Neural cell (in vitro differentiated cells): ENCODE measurements around the gene ATG3. TPM values are rescaled to one million over a fixed set of nuclear protein-coding genes. Genes with fewer than 3 reads are reported as not detected.

Source experiments
- H2AFZ ChIP-seq: fragments of 200-600, 300-800 bp; sonication (generic), shearing (Covaris generic); 2 replicates; pipeline ENCODE4 v1.6.0; 2014; ENCODE audit warnings: low read depth, mild to moderate bottlenecking, antibody characterized with exemption, low read length, moderate library complexity
- H3F3A ChIP-seq: fragments of 200-600 bp; shearing (Covaris generic); 2 replicates; pipeline ENCODE4 v1.6.1; 2016; ENCODE audit warnings: mild to moderate bottlenecking, moderate library complexity, mixed read lengths, antibody characterized with exemption, low read length; ENCODE audit not compliant: insufficient read depth, poor library complexity, severe bottlenecking
- H3K27ac ChIP-seq: fragments of 200-600, 300-800 bp; sonication (generic), shearing (Covaris generic); 2 replicates; pipeline ENCODE4 v1.5.1; 2014; ENCODE audit warnings: mild to moderate bottlenecking, low read length, moderate library complexity
- H3K27me3 ChIP-seq: fragments of 300-800, 200-600 bp; sonication (generic), shearing (Covaris generic); 2 replicates; pipeline ENCODE4 v1.6.0; 2014; ENCODE audit warnings: mild to moderate bottlenecking, low read depth, low read length, moderate library complexity; ENCODE audit not compliant: insufficient read depth
- H3K36me3 ChIP-seq: fragments of 300-800, 200-600 bp; sonication (generic), shearing (Covaris generic); 2 replicates; pipeline ENCODE4 v1.5.1; 2014; ENCODE audit warnings: mild to moderate bottlenecking, antibody characterized with exemption, low read length, moderate library complexity; ENCODE audit not compliant: insufficient read depth
- H3K4me2 ChIP-seq: fragments of 300-800, 200-600 bp; sonication (generic), shearing (Covaris generic); 2 replicates; pipeline ENCODE4 v1.6.0; 2014; ENCODE audit warnings: mild to moderate bottlenecking, low read length
- H3K4me3 ChIP-seq: fragments of 300-800, 200-600 bp; sonication (generic), shearing (Covaris generic); 2 replicates; pipeline ENCODE4 v1.5.1; 2014; ENCODE audit warnings: mild to moderate bottlenecking, low read length, moderate library complexity
- H3K79me2 ChIP-seq: fragments of 200-600 bp; shearing (Covaris generic); replicated peaks from 2 replicates; pipeline ENCODE4 v1.6.0; 2014; ENCODE audit warnings: mild to moderate bottlenecking, low read length, moderate library complexity; ENCODE audit not compliant: insufficient read depth
- H3K9ac ChIP-seq: fragments of 300-800, 200-600 bp; sonication (generic), shearing (Covaris generic); 2 replicates; pipeline ENCODE4 v1.6.1; 2016; ENCODE audit warnings: mild to moderate bottlenecking, low read length, mixed read lengths
- H3K9me2 ChIP-seq: fragments of 200-600 bp; shearing (Covaris generic); 2 replicates; pipeline ENCODE4 v1.6.1; 2016; ENCODE audit warnings: mild to moderate bottlenecking, low read length, mixed read lengths; ENCODE audit not compliant: insufficient read depth
- H3K9me3 ChIP-seq: fragments of 200-600, 300-800 bp; sonication (generic), shearing (Covaris generic); 2 replicates; pipeline ENCODE4 v1.6.1; 2016; ENCODE audit warnings: mild to moderate bottlenecking, mixed run types, low read length, moderate library complexity, mixed read lengths
- H4K20me1 ChIP-seq: fragments of 200-600 bp; shearing (Covaris generic); 2 replicates; pipeline ENCODE4 v1.6.1; 2016; ENCODE audit warnings: mild to moderate bottlenecking, mixed run types; ENCODE audit not compliant: insufficient read depth
- CTCF ChIP-seq: fragments of 450-650 bp; IDR thresholded peaks from 2 replicates; pipeline ENCODE4 v1.5.1; 2014; ENCODE audit warnings: antibody characterized with exemption, mild to moderate bottlenecking, moderate library complexity; ENCODE audit not compliant: poor library complexity, severe bottlenecking
- EP300 ChIP-seq: fragments of 450-650 bp; conservative IDR thresholded peaks from 2 replicates; pipeline ENCODE4 v1.6.1; 2014; ENCODE audit warnings: antibody characterized with exemption, mild to moderate bottlenecking, moderate library complexity; ENCODE audit not compliant: poor library complexity, severe bottlenecking
- EZH2 ChIP-seq: fragments of 200-600, 300-800 bp; shearing (Covaris generic), sonication (generic); IDR thresholded peaks from 2 replicates; pipeline ENCODE4 v1.6.1; 2014; ENCODE audit warnings: antibody characterized with exemption, low read length, borderline replicate concordance, mild to moderate bottlenecking; ENCODE audit not compliant: insufficient read depth, poor library complexity, severe bottlenecking
- MXI1 ChIP-seq: fragments of 450-650 bp; conservative IDR thresholded peaks from 2 replicates; pipeline ENCODE4 v1.6.1; 2014; ENCODE audit warnings: antibody characterized with exemption, mild to moderate bottlenecking; ENCODE audit not compliant: poor library complexity, severe bottlenecking
- POLR2AphosphoS5 ChIP-seq: IDR thresholded peaks from 2 replicates; pipeline ENCODE4 v1.6.1; 2012
- RAD21 ChIP-seq: fragments of 450-650 bp; conservative IDR thresholded peaks from 2 replicates; pipeline ENCODE4 v1.6.1; 2014; ENCODE audit warnings: antibody characterized with exemption, mild to moderate bottlenecking, moderate library complexity
- REST ChIP-seq: IDR thresholded peaks from 2 replicates; pipeline ENCODE4 v1.6.1; 2012; ENCODE audit warnings: borderline replicate concordance
- SMC3 ChIP-seq: fragments of 450-650 bp; conservative IDR thresholded peaks from 2 replicates; pipeline ENCODE4 v1.6.1; 2014; ENCODE audit warnings: antibody characterized with exemption, mild to moderate bottlenecking, moderate library complexity; ENCODE audit not compliant: poor library complexity
- TAF1 ChIP-seq: IDR thresholded peaks from 2 replicates; pipeline ENCODE4 v1.6.1; 2012; ENCODE audit warnings: low read depth
- polyA plus RNA-seq: library from polyadenylated mRNA; depleted of rRNA; stranded (reverse); fragments of >200 nt; gene quantifications from 2 replicates; pipeline ENCODE4 v1.2.3, GENCODE V29; 2014

Gene ATG3
- polyA plus RNA-seq, 1 donor from 2014 or later: 49.3 TPM

GRCh38 chr3:112514527-112515128 lies 47.1 kb downstream of the ATG3 start:
- Histone ChIP-seq H3K27ac (no peak overlapping the region), H3K9me2 (no peaks in the 10 kb centered on the region)

GRCh38 chr3:112512320-112512719 lies 49.4 kb downstream of the ATG3 start:
- H3K36me3 ChIP-seq: no peaks in the 10 kb centered on the region
- TF ChIP-seq MXI1 (no peak), POLR2AphosphoS5 (no peak), EZH2 (no peak), RAD21 (no peak), EP300 (no peak)

More at GRCh38 chr3:112514527-112515128, 47.1 kb downstream of the ATG3 start:
- Histone ChIP-seq H3K79me2 (no peaks in the 10 kb centered on the region), H3K9ac (no peak overlapping the region), H3K4me3 (no peak overlapping the region), H3K4me2 (no peak overlapping the region), H3K9me3 (no peaks in the 10 kb centered on the region), H3K27me3 (no peaks in the 10 kb centered on the region), H4K20me1 (no peaks in the 10 kb centered on the region), H3K36me3 (no peaks in the 10 kb centered on the region), H2AFZ (no peak overlapping the region), H3F3A (no peaks in the 10 kb centered on the region)
- TF ChIP-seq EP300: no peak
- no peak for TF ChIP-seq CTCF
- no peak for TF ChIP-seq REST

GRCh38 chr3:112508860-112509259 lies 52.9 kb downstream of the ATG3 start:
- TF ChIP-seq RAD21: no peak
- no peak for TF ChIP-seq EP300
- no peak for TF ChIP-seq EZH2
- no peak for TF ChIP-seq CTCF
- TF ChIP-seq SMC3: no peak
- TF ChIP-seq MXI1: no peak
- TF ChIP-seq POLR2AphosphoS5: no peak
- TF ChIP-seq REST: no peak
- no peak for TF ChIP-seq TAF1

More at GRCh38 chr3:112512320-112512719, 49.4 kb downstream of the ATG3 start:
- H3K27ac ChIP-seq: no peak overlapping the region
- H3K4me3 ChIP-seq: no peak overlapping the region
- no peaks in the 10 kb centered on the region for H3K79me2 ChIP-seq
- no peaks in the 10 kb centered on the region for H3F3A ChIP-seq
- H3K27me3 ChIP-seq: no peaks in the 10 kb centered on the region
- H4K20me1 ChIP-seq: no peaks in the 10 kb centered on the region
- H3K9me3 ChIP-seq: no peaks in the 10 kb centered on the region
- no peaks in the 10 kb centered on the region for H3K9me2 ChIP-seq
- H3K4me2 ChIP-seq: no peak overlapping the region
- no peak overlapping the region for H2AFZ ChIP-seq
- no peak overlapping the region for H3K9ac ChIP-seq

More at GRCh38 chr3:112508860-112509259, 52.9 kb downstream of the ATG3 start:
- H2AFZ ChIP-seq: no peak overlapping the region
- no peaks in the 10 kb centered on the region for H4K20me1 ChIP-seq
- no peak overlapping the region for H3K4me2 ChIP-seq
- H3K9ac ChIP-seq: no peak overlapping the region
- no peaks in the 10 kb centered on the region for H3K27me3 ChIP-seq
- H3K79me2 ChIP-seq: no peaks in the 10 kb centered on the region
- no peaks in the 10 kb centered on the region for H3K36me3 ChIP-seq
- no peak overlapping the region for H3K27ac ChIP-seq
- H3F3A ChIP-seq: no peaks in the 10 kb centered on the region
- no peak overlapping the region for H3K4me3 ChIP-seq
- H3K9me2 ChIP-seq: no peaks in the 10 kb centered on the region
- H3K9me3 ChIP-seq: no peaks in the 10 kb centered on the region
